ENCODE measurements around the gene LAMB2. TPM values are rescaled to one million over a fixed set of nuclear protein-coding genes. Genes with fewer than 3 reads are reported as not detected.

The LAMB2 gene
- total and polyA plus RNA-seq, 2 donors (not counting 1 experiment from before 2014, with no cell fraction given): 0.67 to 0.74 TPM

- peaks cover 13 to 17% of the 10 kb centered on the region in 2 donors for H3K4me1 ChIP-seq (ENCODE audit: control insufficient read depth in 2 of 2, insufficient read depth in 2 of 2, low read length in 2 of 2)
- intact Hi-C loops (cut with micrococcal nuclease): loop anchor here (5.0 kb wide), 1 partner anchor 169 kb away; the partner anchor contains the start of gene USP4
- TF ChIP-seq EZH2 (IDR thresholded peaks at IDR 0.05; ENCODE audit: borderline replicate concordance, insufficient read depth, low read depth, low read length, poor library complexity, severe bottlenecking) (no peak), CTCF (IDR thresholded peaks at IDR 0.05) (no peak)
- Mint-ChIP-seq H3K27ac (no peak overlapping the region), H3K4me3 (no peak overlapping the region), H3K4me1 (peaks cover 9% of the 10 kb centered on the region), H3K9me3 (ENCODE audit: insufficient read depth) (no peaks in the 10 kb centered on the region), H3K27me3 (peaks cover 5% of the 10 kb centered on the region)
- H3K36me3 ChIP-seq (replicated peaks in 1 of 2; ENCODE audit: control extremely low read depth in 1 of 2, control insufficient read depth in 1 of 2, extremely low read depth in 1 of 2, insufficient read depth in 2 of 2, low read length in 1 of 2): no peaks in the 10 kb centered on the region
- peaks cover 0 to 11% (median 0%) of the 10 kb centered on the region in 4 experiments for H3K27me3 ChIP-seq (replicated peaks in 1 of 4; ENCODE audit: control extremely low read depth in 1 of 4, control insufficient read depth in 3 of 4, insufficient read depth in 4 of 4, low read length in 3 of 4)
- POLR2A ChIA-PET: no interaction called here
- no peaks in the 10 kb centered on the region for H4K20me1 ChIP-seq (ENCODE audit: control insufficient read depth, insufficient read depth, low read length, poor library complexity, severe bottlenecking)
- H3K4me2 ChIP-seq (replicated peaks; ENCODE audit: low read depth, low read length, poor library complexity, severe bottlenecking): no peak overlapping the region
- H3K9me3 ChIP-seq (ENCODE audit: control extremely low read depth in 1 of 3, control insufficient read depth in 2 of 3, insufficient read depth in 1 of 3, low read length in 2 of 3): no peaks in the 10 kb centered on the region
- CTCF ChIA-PET: interaction anchor here (6.5 kb wide), 1 partner anchor 276 kb away, joined by 36 read pairs; no protein-coding TSS in a partner anchor
- H3K27ac ChIP-seq (ENCODE audit: low read length in 2 of 2): no peak overlapping the region
- no peak for DNase-seq
- no peak overlapping the region for H3K4me3 ChIP-seq (ENCODE audit: control extremely low read depth in 1 of 5, extremely low read depth in 1 of 5, insufficient read depth in 1 of 5, low read depth in 2 of 5, low read length in 4 of 5)
- 93% methylated on average over 3 of the region's 4 CpGs for WGBS (ENCODE audit: insufficient coverage)
- H3K9ac ChIP-seq (ENCODE audit: low read length): no peak overlapping the region
- ATAC-seq (ENCODE audit: low read depth): no peak
- H2AFZ ChIP-seq (ENCODE audit: insufficient read depth, low read depth, low read length, poor library complexity, severe bottlenecking): no peak overlapping the region
- no peaks in the 10 kb centered on the region for H3K79me2 ChIP-seq (ENCODE audit: control insufficient read depth, insufficient read depth, low read length)
These were observed 40.9 kb upstream of the LAMB2 start for GRCh38 chr3:49173792-49174170.

GRCh38 chr3:49173116-49173791 lies 40.4 kb upstream of the LAMB2 start:
- 60% methylated on average over 2 of the region's 3 CpGs for WGBS (ENCODE audit: insufficient coverage)
- Histone ChIP-seq H3K4me1 (ENCODE audit: control insufficient read depth in 2 of 2, insufficient read depth in 2 of 2, low read length in 2 of 2) (peaks cover 13 to 17% of the 10 kb centered on the region in 2 donors), H3K27me3 (replicated peaks in 1 of 4; ENCODE audit: control extremely low read depth in 1 of 4, control insufficient read depth in 3 of 4, insufficient read depth in 4 of 4, low read length in 3 of 4) (peaks cover 0 to 7% (median 0%) of the 10 kb centered on the region in 4 experiments), H3K9me3 (ENCODE audit: control extremely low read depth in 1 of 3, control insufficient read depth in 2 of 3, insufficient read depth in 1 of 3, low read length in 2 of 3) (no peaks in the 10 kb centered on the region), H3K9ac (ENCODE audit: low read length) (no peak overlapping the region), H2AFZ (ENCODE audit: insufficient read depth, low read depth, low read length, poor library complexity, severe bottlenecking) (no peak overlapping the region), H3K79me2 (ENCODE audit: control insufficient read depth, insufficient read depth, low read length) (no peaks in the 10 kb centered on the region), H4K20me1 (ENCODE audit: control insufficient read depth, insufficient read depth, low read length, poor library complexity, severe bottlenecking) (no peaks in the 10 kb centered on the region), H3K4me2 (replicated peaks; ENCODE audit: low read depth, low read length, poor library complexity, severe bottlenecking) (no peak overlapping the region), H3K27ac (ENCODE audit: low read length in 2 of 2) (no peak overlapping the region), H3K4me3 (ENCODE audit: control extremely low read depth in 1 of 5, extremely low read depth in 1 of 5, insufficient read depth in 1 of 5, low read depth in 2 of 5, low read length in 4 of 5) (no peak overlapping the region), H3K36me3 (replicated peaks in 1 of 2; ENCODE audit: control extremely low read depth in 1 of 2, control insufficient read depth in 1 of 2, extremely low read depth in 1 of 2, insufficient read depth in 2 of 2, low read length in 1 of 2) (no peaks in the 10 kb centered on the region)
- DNase-seq (no peak), ATAC-seq (ENCODE audit: low read depth) (no peak)
- Mint-ChIP-seq H3K4me3 (no peak overlapping the region), H3K27me3 (peaks cover 7% of the 10 kb centered on the region), H3K4me1 (peaks cover 9% of the 10 kb centered on the region), H3K27ac (no peak overlapping the region), H3K9me3 (ENCODE audit: insufficient read depth) (no peaks in the 10 kb centered on the region)
- ChIA-PET CTCF (interaction anchor here (0.6 to 6.5 kb wide), 2 partner anchors 93 to 277 kb away, joined by 6 to 36 read pairs; no protein-coding TSS in a partner anchor), POLR2A (no interaction called here)
- intact Hi-C loops (cut with micrococcal nuclease): loop anchor here (5.0 kb wide), 1 partner anchor 169 kb away; the partner anchor contains the start of gene USP4
- no peak for TF ChIP-seq CTCF (IDR thresholded peaks at IDR 0.05)
- no peak for TF ChIP-seq EZH2 (IDR thresholded peaks at IDR 0.05; ENCODE audit: borderline replicate concordance, insufficient read depth, low read depth, low read length, poor library complexity, severe bottlenecking)

All from B cell (primary cell).